Astrocyte of the hippocampus (primary cell): Measurements from ENCODE around the gene CLCN1.

Experiments
- DNase-seq: peaks from one replicate; pipeline ENCODE4 v3.0.0; 2011; ENCODE audit warnings: low read depth, low spot score

Gene CLCN1

GRCh38 chr7:143396625-143397556 lies 81.0 kb downstream of the CLCN1 start:
- DNase-seq, result peak; percentile 36

- no peak for DNase-seq
Observed at GRCh38 chr7:143397710-143398530, 82.0 kb downstream of the CLCN1 start.

DNA sequence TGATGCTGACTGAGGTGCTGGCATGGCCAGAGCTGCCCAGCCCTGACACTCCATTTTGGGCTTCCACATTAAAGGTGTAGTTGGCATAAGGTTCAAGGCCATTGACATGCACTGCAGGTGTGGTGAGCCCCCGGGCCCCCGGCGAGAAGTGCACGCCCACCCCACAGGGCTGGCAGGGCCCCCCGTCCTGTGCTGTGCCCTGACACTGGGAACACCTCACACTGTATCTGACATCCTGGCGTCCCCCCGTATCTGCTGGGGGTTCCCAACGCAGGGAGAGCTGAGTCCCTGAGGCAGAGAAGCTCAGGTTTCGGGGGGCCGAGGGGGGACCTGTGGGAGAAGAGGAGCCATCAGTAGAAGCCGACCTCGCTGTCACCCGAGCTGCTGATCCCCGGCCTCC lies 82.7 kb downstream of the CLCN1 start:
- DNase-seq, result no peak

DNA sequence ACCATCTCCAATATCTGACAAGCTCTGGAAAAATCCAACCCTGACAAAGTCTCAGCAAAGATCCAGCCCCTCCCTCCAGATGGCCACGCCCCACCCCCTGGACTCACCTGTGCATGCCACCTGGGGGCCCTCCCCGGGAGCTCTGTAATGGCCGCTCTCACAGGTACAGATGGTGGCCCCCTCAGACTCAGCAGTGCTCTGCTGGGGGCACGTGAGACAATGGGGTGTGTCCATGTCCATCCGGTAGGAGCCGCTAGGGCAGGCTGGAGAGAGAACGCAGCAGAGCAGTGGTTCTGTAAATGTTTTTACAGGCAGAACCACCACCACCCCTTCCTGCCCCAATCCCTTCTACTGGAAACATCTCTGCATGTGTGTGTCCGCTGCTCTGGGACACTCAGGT lies 83.2 kb downstream of the CLCN1 start:
- no peak for DNase-seq

DNA sequence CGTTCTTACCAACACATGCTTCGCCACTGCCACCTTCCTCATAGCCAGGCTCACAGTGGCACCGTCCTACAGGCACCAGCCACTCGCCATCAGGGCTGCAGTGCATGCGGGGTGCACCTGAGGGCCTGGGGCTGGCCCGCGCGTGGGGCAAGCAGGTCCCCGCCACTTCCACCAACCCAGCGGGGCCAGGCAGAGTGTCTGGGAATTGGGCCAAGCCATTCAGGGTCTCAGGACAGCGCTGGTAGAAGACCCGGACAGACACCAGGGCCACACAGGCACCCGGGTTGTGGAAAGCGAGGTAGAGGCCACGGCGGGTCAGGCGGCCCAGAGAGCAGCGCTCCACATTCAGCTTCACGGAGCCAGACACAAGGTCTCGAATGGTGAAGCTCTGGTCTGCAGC lies 83.7 kb downstream of the CLCN1 start:
- DNase-seq, result no peak

- no peak for DNase-seq
Observed at GRCh38 chr7:143401265-143401664, 85.4 kb downstream of the CLCN1 start.
